Measurements from ENCODE around the gene OLFML2A. TPM values are rescaled to one million over a fixed set of nuclear protein-coding genes. Genes with fewer than 3 reads are reported as not detected.

OLFML2A gene
- total RNA-seq, 1 donor from 2014 or later, result 12.7 TPM

DNA sequence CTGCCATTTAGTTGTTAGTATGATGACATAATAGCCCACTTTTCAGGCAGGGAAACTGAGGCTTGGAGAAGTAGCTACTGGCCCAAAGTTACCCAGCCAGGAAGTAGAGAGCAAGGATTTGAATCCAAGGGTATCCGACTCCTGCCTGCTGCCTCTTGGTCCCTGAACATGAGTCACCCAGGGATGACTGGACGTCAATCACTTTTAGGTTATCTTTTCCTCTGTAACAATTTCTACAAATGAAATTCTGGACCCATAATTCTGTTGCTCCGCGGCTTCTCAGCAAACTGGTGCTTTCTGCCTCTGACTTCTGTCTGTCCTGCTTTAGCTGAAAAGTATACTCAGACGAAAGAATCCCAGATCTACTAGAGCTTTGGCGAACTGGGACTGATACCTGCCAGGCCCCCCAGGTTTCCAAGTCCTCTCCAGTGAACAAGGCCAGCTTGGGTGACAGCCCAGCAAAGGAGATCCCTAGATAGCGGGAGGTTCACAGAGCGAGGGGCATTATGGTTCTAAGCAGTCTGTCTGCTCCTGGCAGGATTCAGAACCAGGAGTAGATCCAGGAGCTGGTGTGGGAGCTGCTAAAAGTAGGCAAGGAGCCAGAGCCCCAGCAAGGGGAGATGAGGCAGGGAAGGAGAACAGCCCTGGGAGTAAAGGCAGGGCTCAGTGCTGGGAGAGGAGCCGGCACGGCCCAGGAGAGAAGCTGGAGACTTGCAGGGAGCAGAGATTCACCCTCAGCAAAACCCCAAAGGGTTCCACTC lies 20.6 kb downstream of the OLFML2A start:
- DNase-seq (ENCODE audit: low spot score), result no peak

DNA sequence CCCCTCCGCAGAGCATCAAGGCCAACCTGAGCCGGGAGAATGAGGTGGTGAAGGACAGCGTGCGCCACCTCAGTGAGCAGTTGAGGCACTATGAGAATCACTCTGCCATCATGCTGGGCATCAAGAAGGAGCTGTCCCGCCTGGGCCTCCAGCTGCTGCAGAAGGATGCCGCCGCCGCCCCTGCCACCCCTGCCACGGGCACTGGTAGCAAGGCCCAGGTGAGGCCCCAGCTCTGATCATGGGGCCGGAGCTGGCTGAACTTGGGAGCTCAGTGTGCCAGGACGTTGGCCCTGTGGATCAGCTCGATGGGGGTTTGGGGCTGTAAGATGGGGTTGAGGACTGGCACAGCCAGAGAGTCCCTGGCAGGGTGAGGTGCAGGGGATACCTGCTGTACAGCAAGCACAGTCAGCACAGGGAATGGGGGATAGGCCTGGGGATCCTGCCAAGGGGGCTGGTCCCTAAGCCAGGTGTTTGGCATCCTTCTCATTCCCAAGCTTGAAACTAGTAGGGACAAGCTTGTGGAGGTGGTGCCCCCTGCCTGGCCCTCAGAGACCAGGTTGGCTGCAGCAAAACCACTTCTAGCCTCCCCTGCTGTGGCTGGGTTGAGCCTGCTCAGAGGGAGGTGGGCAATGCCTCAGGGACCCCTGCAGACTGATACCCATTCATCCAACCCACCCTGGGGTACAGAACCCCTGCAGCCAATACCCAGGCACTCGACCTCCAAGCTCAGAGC lies 22.5 kb downstream of the OLFML2A start:
- DNase-seq (ENCODE audit: low spot score), result no peak

DNA sequence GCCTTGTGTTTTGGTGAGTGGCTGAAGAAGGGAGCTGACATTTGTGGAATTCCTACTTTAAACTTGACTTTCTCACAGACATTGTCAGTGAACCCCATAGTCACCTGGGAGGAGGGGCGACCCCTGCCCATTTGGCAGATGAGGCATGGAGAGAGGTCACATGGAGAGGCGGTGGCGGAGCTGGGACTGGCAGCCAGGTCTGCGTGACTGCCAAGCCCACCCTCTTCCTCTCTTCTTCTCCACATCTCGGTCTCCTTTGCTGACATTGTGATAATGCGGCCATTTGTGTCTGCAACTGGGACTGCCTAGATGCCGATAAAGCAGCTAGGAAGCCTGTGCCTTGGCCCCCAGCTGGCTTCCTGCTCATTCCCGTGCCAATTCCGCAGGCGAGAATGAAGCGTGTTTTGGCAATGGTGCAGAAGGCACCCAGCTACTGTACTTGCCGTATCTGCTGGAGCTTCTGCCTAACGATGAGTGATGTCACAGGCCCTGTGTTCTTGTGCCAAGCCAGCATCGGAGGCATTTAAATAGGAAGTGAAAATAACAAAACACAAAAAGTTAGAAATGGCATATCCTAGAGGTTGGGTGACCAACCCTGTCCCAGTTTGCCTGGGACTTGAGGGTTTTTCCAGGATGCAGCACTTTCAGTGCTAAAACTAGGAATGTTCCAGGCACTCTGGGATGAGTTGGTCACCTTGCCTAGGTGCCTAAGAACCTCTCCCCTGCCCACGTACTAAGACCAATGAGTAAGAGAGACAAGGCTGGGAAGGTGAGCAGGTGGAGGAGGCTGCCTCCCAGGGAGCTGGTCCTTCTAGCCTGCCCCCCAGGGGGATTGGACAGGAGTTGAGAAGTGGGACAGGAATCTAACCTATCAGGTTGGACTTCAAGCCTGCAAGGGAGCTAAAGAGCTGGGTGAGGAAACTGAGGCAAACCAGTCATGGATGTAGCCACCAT lies 23.6 kb downstream of the OLFML2A start:
- peak; percentile 38 for DNase-seq (ENCODE audit: low spot score)

DNA sequence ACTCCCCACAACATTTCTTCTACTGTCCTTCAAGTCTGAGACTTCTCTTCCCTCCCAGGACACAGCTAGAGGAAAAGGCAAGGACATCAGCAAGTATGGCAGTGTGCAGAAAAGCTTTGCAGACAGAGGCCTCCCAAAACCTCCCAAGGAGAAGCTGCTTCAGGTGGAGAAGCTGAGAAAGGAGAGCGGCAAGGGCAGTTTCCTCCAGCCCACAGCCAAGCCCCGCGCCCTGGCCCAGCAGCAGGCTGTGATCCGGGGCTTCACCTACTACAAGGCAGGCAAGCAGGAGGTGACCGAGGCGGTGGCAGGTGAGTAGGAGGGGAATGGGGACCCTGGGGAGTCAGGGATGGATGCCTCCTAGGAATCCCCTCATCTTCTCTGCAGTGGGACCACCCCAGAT lies 24.4 kb downstream of the OLFML2A start:
- DNase-seq (ENCODE audit: low spot score), result no peak

DNA sequence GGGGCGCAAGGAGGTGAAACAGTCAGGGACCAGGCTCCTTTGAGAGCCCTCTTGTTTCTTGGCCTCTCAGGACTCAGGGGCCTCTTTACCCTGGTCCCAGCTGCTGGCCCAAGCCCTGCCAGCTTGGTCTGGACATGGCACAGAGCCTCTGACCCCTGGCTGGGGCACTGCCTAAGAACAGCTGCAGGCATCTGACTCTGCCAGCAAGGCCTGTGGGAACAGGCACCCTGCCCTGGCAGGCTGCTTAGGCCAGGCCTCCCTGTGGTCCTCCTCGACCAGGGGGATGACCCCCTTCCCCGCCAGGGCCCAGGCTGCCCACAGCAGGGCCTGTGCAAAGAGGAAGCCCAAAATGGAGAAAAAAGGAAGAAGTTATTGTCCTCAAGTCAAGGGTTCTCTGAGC lies 25.5 kb downstream of the OLFML2A start:
- DNase-seq (ENCODE audit: low spot score), result no peak

DNA sequence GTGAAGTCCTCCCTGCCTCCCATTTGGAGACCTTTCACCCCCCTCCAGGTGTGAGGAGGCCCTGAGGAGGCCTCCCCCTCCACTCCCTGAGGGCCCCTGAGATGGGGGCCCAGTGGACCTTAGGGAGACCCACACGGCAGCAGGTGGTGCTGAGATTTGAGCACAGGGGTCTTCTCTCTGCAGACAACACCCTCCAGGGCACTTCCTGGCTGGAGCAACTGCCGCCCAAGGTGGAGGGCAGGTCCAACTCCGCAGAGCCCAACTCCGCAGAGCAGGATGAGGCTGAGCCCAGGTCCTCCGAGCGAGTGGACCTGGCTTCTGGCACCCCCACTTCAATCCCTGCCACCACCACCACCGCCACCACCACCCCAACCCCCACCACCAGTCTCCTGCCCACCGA lies 27.0 kb downstream of the OLFML2A start:
- DNase-seq (ENCODE audit: low spot score), result no peak

DNA sequence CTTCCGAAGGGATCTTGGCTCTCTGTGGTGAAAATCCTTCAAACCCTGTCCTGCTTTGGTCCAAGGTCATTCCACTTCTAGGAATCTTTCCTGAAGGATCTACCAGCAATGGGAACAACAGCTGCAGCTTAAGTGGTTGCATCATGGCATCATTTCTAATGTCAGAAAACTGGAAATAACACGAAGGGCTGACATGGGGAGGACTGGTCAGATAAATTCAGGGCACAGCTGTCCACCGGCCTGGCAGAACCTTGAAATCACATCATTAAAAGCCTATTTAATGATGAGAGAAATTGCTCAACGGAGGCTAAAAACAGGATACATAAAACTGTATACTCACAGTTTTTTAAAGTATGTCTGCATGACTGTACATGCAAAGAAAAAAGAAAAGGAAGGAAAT lies 28.3 kb downstream of the OLFML2A start:
- no peak for DNase-seq (ENCODE audit: low spot score)

DNA sequence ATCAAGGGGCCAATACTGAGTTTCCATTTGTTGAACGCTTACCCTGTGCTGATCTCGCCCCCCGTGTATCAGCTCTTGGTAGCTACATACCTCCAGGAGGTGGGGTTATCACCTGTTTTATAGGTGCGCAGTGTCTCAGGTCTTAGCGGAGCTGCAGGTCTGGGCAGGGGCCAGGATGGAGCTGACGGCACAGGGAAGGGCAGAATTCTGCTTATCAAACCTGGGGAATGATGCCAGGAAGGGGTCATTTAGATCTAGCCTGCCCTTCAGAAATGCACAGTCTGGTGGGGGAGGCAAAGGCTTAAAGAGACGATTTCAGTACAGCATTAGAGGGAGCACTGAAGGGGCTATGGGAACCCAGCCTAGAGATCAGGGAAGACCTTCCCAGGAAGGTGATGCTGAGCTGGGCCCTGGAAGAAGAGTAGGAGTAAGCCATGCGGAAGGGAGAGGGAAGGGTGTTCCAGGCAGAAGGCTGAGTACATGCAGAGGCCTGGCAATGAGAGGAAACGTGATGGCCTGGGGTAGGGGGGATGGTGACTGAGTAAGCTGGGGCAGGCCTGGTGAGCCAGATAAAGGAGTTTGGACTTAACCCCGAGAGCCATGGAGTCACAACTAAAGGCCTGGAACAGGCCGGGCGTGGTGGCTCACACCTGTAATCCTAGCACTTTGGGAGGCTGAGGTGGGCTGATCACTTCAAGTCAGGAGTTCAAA lies 31.5 kb downstream of the OLFML2A start:
- no peak for DNase-seq (ENCODE audit: low spot score)

DNA sequence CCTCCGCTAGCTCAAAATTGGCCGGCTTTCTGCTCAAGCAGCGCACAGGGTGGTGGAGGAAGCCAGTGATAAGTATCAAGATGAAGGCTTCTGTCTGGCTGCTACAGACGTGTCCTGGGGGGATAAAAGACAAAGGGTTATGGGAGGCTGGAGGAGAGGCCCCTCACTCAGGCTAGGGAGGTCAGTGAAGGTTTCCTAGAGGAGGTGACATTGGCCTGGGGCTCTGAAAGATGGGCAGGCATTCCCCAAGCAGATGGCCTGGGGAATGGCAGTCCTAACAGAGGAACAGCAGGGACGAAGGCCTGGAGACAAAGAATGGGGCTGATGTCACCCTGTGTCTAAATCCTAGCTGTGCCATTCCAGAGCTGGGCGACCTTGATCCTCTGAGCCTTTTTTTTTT lies 32.3 kb downstream of the OLFML2A start:
- DNase-seq (ENCODE audit: low spot score), result no peak

DNA sequence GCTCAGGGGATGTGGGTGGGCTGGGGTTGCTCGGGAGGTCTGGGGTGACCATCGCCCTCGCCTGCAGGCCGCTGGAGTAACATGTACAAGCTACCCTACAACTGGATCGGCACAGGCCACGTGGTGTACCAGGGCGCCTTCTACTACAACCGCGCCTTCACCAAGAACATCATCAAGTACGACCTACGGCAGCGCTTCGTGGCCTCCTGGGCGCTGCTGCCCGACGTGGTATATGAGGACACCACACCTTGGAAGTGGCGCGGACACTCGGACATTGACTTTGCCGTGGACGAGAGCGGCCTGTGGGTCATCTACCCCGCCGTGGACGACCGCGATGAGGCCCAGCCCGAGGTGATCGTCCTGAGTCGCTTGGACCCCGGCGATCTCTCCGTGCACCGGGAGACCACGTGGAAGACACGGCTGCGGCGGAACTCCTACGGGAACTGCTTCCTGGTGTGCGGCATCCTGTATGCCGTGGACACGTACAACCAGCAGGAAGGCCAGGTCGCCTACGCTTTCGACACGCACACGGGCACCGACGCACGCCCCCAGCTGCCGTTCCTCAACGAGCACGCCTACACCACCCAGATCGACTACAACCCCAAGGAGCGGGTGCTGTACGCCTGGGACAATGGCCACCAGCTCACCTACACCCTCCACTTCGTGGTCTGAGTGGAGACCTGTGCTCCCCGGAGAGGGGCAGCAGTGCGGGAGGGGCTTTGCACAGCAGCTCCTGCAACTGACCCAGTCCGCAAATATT lies 33.0 kb downstream of the OLFML2A start:
- no peak for DNase-seq (ENCODE audit: low spot score)

DNA sequence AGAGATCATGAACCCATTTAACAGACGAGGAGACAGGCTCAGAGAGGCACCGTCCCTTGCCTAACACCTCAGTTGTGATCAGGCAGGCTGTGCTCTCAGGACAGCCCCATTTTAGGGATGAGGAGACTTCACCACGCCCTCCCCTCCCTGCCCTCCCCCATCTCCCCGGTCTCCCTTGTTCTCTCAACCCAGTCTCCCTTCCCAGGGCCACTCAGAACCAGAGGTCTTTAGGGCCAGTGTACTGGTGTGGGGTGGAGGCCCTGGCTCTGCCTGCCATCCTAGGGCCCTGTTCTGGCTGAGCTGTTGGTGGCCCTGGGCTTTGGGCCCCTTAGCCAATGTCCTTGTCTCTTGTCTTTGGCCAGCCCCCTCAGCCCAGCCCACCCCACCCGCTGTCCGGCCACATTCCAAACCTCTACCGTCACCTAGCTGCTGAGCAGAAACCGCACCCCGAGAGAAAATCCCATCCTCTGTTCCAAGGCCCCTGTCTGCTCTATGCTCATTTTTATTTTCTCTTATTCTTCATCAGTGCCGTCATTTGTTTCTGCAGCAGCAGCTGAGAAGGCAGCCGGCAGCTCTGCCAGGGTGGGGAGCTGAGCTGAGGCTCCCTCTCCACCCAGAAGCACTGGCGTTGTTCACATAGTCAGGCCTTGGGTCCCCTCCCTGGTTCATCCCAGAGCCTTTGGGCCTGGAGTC lies 33.9 kb downstream of the OLFML2A start:
- no peak for DNase-seq (ENCODE audit: low spot score)

DNA sequence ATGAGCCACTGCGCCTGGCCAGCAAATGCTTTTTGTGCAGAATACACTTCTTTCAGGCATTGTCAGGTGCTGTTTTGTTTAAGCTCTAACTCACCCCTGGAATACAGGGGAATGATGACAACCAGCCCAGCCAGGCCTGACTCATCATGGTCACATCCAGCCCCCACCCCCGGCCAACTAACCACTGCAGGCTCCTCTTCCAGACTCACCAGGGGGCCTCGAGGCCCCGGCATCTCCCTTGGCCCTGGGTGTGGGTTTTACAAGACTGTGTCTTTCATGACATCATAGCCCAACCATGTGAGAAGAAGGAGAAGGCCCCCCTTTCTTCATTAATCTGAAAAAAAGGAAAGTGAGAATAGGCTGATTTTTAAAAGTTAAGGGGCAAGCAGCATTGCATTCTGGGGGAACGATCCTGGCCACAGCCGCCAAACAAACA lies 35.5 kb downstream of the OLFML2A start:
- DNase-seq (ENCODE audit: low spot score), result no peak

DNA sequence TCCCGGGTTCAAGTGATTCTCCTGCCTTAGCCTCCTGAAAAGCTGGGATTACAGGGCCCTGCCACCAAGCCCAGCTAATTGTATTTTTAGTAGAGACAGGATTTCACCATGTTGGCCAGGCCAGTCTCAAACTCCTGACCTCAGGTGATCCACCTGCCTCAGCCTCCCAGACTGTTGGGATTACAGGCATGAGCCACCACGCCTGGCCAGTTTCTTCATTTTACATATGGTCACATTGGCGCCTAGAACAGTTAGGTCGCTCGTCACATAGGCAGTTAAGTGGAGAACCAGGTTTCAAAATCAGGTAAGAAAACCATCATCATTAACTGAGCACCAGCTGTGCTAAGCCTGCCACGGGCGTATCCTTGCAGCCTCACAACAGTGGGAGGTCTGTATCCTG lies 36.1 kb downstream of the OLFML2A start:
- DNase-seq (ENCODE audit: low spot score), result no peak

DNA sequence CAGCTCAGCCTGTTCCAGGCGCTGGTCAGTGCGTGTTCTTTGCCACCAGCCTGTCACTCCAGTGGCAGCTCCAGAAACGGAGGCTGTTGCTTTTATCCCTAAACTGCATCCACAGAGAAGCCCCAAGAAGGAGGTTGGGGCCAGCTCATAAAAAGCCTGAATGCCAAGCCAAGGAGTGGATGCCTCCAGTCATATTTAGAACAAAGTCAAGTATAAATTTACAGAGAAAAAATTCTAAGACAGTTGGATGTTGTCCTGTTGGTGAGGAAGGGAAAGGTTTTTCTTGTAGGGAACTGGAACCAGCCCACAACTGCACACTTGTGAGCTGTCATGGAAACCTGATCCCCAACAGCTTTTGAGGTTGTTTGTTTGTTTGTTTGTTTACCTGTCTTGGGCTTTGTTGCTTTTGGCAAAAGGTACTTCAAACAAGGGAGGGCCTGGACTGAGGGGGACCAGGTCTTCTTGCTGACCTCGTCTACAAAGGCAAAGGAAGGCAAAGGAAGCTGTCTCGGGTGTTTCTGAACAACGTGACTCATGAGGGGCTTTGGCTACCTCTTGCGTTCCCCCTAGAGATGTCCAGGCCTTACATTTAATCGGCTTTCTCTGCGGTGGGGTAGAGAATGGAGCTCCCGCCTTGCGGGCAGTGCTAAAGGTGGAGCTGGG lies 36.7 kb downstream of the OLFML2A start:
- no peak for DNase-seq (ENCODE audit: low spot score)

DNA sequence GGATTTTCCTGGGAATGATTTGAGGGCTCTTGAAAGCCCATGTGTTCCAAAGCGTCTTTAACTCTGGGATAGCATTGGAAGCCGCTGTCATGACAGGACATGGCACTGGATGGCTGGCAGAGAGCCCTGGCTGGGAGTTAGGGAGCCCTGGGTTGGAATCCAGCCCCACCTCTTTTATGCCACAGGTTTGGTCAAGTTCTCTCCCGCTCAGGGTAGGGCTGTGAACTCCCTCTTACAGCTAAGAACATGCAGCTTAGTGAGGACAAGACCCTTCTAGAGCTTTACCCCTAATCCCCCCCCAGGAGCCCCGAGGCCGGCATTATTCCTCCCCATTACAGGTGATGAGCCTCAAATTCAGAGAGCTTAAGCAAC lies 37.2 kb downstream of the OLFML2A start:
- DNase-seq (ENCODE audit: low spot score), result no peak

DNA sequence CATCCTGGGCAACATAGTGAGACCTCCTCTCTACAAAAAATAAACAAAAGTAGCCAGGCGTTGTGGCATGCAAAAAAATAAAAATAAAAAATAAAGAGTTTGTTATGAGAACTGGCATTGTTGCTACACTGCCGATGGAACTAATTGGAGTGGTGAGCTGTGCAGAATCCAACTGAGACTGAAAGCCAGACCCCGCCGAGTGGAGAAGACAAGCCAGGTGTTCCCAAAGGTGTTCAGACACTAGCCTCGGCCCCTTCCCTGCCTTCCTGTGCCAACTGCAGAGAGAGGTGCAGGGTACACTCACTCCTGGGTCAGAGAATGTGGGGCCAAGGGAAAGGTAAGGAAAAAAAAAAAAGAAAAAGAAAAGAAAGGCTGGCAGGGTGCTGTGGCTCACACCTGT lies 38.7 kb downstream of the OLFML2A start:
- DNase-seq (ENCODE audit: low spot score), result no peak

DNA sequence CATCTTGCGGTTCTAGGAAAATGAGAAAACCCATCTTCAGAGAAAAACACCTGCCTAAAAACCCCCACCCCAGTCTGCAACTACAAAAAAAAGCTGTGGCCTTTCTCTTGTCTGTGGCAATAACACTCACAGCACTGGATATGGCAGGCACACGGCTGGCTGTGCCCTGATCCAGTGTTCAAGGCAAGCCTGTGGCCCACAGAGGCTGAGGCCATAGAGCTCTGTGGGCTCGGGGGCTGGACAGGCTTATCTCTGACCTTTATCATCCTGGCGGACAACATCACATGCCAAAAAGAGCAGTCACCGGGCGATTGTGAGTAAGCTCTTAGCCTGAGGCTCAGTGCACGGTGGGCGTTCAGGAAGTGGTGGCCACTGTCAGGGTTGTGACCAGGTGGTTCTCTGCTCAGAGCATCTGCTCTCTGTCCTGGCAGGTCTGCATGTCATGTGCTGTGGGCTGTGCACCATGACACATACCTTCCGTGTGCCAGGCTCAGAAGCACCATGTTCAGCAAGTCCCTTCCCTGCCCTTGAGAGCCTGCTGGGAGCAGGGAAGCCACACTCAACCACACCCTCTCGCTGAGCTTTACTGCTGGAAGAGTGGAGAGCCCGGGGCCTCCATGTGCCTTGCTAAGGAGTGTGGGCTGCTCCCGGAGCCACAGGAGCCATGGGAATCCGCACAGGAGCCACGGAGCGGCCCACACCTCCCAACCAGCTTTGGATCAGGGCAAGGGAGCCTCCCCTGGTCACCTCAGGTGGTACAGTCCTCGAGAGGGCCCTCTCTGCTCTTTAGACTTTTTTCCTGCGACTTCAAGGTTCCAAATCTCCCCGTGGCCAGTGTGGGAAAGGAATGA lies 41.7 kb downstream of the OLFML2A start:
- DNase-seq (ENCODE audit: low spot score), result no peak

DNA sequence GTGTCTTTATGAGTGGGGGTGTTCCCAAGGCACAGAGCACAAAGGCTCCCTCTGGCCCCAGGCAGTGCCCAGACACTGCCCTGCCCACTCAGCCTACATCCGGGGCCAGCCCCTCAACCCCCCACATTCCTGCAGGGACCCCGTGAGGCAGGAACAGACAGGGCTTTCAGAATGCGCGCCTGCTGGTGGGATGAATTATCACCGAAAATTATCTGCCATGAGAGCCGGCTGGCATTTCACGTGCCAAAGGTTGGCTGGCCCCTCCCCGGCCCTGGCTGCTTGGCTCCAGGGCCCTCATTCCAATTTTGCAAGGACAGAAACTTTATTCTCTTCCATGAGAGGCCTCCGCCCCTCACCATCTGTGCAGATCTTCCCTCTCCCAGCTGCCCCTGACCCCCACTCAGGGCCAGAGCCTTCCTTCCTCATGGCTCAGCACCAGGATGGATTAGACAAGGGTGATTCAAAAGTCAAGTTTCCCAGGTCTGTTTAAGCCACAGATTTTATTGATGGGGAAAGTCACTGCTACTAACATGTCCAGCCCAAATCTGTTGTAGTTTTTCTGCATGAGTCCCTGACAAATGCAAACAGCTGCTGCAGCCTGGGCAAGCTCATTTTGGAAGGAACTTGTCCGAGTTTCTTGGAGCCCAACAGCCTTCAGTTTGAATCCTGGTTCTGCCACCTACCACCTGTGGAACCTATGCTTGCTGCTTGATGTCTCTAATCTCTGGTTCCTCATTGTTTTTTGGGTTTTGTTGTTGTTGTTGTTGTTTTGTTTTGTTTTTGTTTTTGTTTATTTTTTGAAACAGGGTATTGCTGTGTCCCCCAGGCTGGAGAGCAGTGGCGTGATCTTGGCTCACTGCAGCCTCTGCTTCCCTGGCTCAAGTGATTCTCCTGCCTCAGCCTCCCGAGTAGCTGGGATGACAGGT lies 44.0 kb downstream of the OLFML2A start:
- DNase-seq (ENCODE audit: low spot score), result no peak

All from mucosa of gallbladder (tissue), 1 donor.